H1 (cell line): Measurements from ENCODE around the gene ZDHHC24. TPM values are rescaled to one million over a fixed set of nuclear protein-coding genes. Genes with fewer than 3 reads are reported as not detected.

Experiments used
- CHD7 ChIP-seq: fragments of 300-600 bp; sonication (generic); IDR thresholded peaks from 2 replicates; pipeline ENCODE4 v1.7.1; 2012; ENCODE audit warnings: low read length, moderate library complexity, mild to moderate bottlenecking, inconsistent platforms; ENCODE audit not compliant: insufficient replicate concordance
- FOSL1 ChIP-seq: IDR thresholded peaks from 2 replicates; pipeline ENCODE4 v1.6.1; 2011; ENCODE audit warnings: mild to moderate bottlenecking, low read depth, low read length, moderate library complexity; ENCODE audit not compliant: insufficient read depth
- HDAC2 ChIP-seq, 2 experiments: fragments of 300-600 bp in 1 of 2; sonication (generic) in 1 of 2; IDR thresholded peaks; 2 replicates each; pipeline ENCODE4 v1.6.1; 2011 to 2012; ENCODE audit warnings: low read depth in 2 of 2, low read length in 2 of 2, mild to moderate bottlenecking in 2 of 2, moderate library complexity in 2 of 2, borderline replicate concordance in 1 of 2, inconsistent platforms in 1 of 2
- JUN ChIP-seq: IDR thresholded peaks from 2 replicates; pipeline ENCODE4 v1.6.1; 2011; ENCODE audit warnings: low read depth, mild to moderate bottlenecking, improper control_type of control experiment, low read length
- POU5F1 ChIP-seq: IDR thresholded peaks from 2 replicates; pipeline ENCODE4 v1.6.1; 2011; ENCODE audit warnings: low read depth, mild to moderate bottlenecking, low read length, moderate library complexity
- RFX5 ChIP-seq: IDR thresholded peaks from 2 replicates; pipeline ENCODE4 v1.6.1; 2011; ENCODE audit warnings: low read depth, low read length, improper control_type of control experiment, borderline replicate concordance
- SP1 ChIP-seq: IDR thresholded peaks from 2 replicates; pipeline ENCODE4 v1.6.1; 2011; ENCODE audit warnings: low read depth, low read length
- polyA plus RNA-seq, 7 experiments: library from polyadenylated mRNA; depleted of rRNA in 3 of 7; stranded (reverse) in 5 of 7; unstranded in 2 of 7; fragments of >200 nt in 5 of 7; fragments of 200-250 nt in 2 of 7; gene quantifications; 1 replicate in 5 of 7; 2 replicates in 1 of 7; 4 replicates in 1 of 7; pipeline versions ENCODE4 v1.2.1 to v1.2.3, GENCODE V29; 2011 to 2013; ENCODE audit warnings: missing spikeins in 2 of 7, mixed read lengths in 2 of 7
- total RNA-seq: library from RNA; stranded (reverse); fragmentation: NEBNext Ultra II Directional; extraction: Animal tissue kit (Norgen Biotek cat#: 25700); gene quantifications from 2 replicates; pipeline ENCODE4 v1.2.1, GENCODE V29; 2021
- TF ChIP-seq, protein P1 (sequence below): IDR thresholded peaks from 2 replicates; pipeline ENCODE4 v1.6.1; 2012; ENCODE audit warnings: inconsistent platforms
- TF ChIP-seq, protein P2 (sequence below): IDR thresholded peaks from 2 replicates; pipeline ENCODE4 v1.6.1; 2012; ENCODE audit warnings: inconsistent platforms

The ZDHHC24 gene
- total and polyA plus RNA-seq, 2 of the 8 experiments (the other 6 are each of a cell fraction or from before 2014, with no cell fraction given), result 8.4 to 9.7 TPM

DNA sequence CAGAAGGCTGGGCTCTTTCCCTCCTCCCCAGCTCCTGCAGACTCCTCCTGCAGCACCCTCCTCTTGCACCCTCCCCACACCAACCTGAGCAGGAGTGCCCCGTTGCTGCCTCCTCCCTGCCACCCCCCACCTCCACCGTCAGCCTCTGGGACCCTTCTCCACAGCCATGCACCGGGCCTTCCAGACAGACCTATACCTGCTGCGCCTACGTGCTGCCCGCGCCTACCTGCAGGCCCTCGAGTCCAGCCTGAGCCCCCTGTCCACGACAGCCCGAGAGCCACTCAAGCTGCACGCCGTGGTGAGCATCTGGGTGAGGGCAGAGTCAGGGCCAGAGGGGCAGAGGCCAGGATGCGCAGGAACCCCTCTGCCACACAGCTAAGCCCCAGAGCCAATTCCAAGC lies 16.2 kb downstream of the ZDHHC24 start (continued):
- no peak for TF ChIP-seq CHD7
- TF ChIP-seq JUN, result no peak
- no peak for TF ChIP-seq POU5F1
- TF ChIP-seq, protein P1, sequence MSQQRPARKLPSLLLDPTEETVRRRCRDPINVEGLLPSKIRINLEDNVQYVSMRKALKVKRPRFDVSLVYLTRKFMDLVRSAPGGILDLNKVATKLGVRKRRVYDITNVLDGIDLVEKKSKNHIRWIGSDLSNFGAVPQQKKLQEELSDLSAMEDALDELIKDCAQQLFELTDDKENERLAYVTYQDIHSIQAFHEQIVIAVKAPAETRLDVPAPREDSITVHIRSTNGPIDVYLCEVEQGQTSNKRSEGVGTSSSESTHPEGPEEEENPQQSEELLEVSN, result no peak
- no peak for TF ChIP-seq HDAC2 (IDR thresholded peaks at IDR 0.05; ENCODE audit: borderline replicate concordance in 1 of 2, low read depth in 2 of 2, low read length in 2 of 2)
- TF ChIP-seq, protein P2, sequence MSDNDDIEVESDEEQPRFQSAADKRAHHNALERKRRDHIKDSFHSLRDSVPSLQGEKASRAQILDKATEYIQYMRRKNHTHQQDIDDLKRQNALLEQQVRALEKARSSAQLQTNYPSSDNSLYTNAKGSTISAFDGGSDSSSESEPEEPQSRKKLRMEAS, result no peak
- no peak for TF ChIP-seq SP1
- no peak for TF ChIP-seq RFX5
- no peak for TF ChIP-seq FOSL1
